IMR-90 (cell line): ENCODE data around the gene ZNF618. TPM values are rescaled to one million over a fixed set of nuclear protein-coding genes. Genes with fewer than 3 reads are reported as not detected.

Experiments
- ATAC-seq: fragments of 200-7000 bp; cut with Tn5 transposase; 2 replicates; pipeline ENCODE4 v1.9.1; 2020; ENCODE audit warnings: low read depth, mild to moderate bottlenecking, moderate library complexity
- BruUV-seq: library from RNA; stranded (reverse); fragments of 400-500 nt; replicated peaks from 2 replicates; lab custom pipeline; 2021; lab: Mats Ljungman, UMichigan
- CTCF ChIA-PET: fragments of 300-600 bp; formaldehyde crosslinking; extraction: SDS; loops from one replicate; lab custom pipeline; 2021; ENCODE audit warnings: antibody characterized with exemption; lab: Yijun Ruan, JAX
- POLR2A ChIA-PET: fragments of 300-600 bp; sonication (Branson Sonifier 250); formaldehyde crosslinking; loops from one replicate; lab custom pipeline; 2022; ENCODE audit warnings: antibody characterized with exemption; ENCODE audit not compliant: unreplicated experiment; lab: Charles Lee
- DNase-seq: peaks from one replicate; pipeline ENCODE4 v3.0.0; 2013
- H2AFZ ChIP-seq: replicated peaks from 2 replicates; pipeline ENCODE3; 2013; ENCODE audit warnings: low read length, mild to moderate bottlenecking; ENCODE audit not compliant: poor library complexity
- H2AK5ac ChIP-seq: 2 replicates; pipeline ENCODE4 v1.6.1; 2013; ENCODE audit warnings: low read depth, low read length, inconsistent platforms
- H2AK9ac ChIP-seq: replicated peaks from 2 replicates; pipeline ENCODE3; 2013; ENCODE audit warnings: mild to moderate bottlenecking, low read depth, low read length, moderate library complexity; ENCODE audit not compliant: poor library complexity
- H2BK120ac ChIP-seq: 2 replicates; pipeline ENCODE4 v1.6.1; 2013; ENCODE audit warnings: low read depth, low read length, inconsistent platforms
- H2BK15ac ChIP-seq: 3 replicates; pipeline ENCODE4 v1.6.1; 2013; ENCODE audit warnings: low read depth, low read length, inconsistent platforms
- H2BK20ac ChIP-seq: 2 replicates; pipeline ENCODE4 v1.6.1; 2013; ENCODE audit warnings: low read depth, mild to moderate bottlenecking, inconsistent platforms, low read length, moderate library complexity
- H2BK5ac ChIP-seq: 2 replicates; pipeline ENCODE4 v1.6.1; 2013; ENCODE audit warnings: mild to moderate bottlenecking, low read depth, low read length, inconsistent platforms; ENCODE audit not compliant: poor library complexity, severe bottlenecking
- H3K14ac ChIP-seq: replicated peaks from 2 replicates; pipeline ENCODE4 v1.6.1; 2013; ENCODE audit warnings: low read depth, low read length, inconsistent platforms
- H3K18ac ChIP-seq: 2 replicates; pipeline ENCODE4 v1.6.1; 2013; ENCODE audit warnings: low read depth, low read length, control low read depth
- H3K23ac ChIP-seq: 2 replicates; pipeline ENCODE4 v1.6.1; 2013; ENCODE audit warnings: low read depth, low read length, inconsistent platforms
- H3K27ac ChIP-seq: 2 replicates; pipeline ENCODE4 v1.5.1; 2013; ENCODE audit warnings: mild to moderate bottlenecking, control low read depth, low read length; ENCODE audit not compliant: insufficient read depth
- H3K27me3 ChIP-seq: 2 replicates; pipeline ENCODE4 v1.6.1; 2013; ENCODE audit warnings: low read length; ENCODE audit not compliant: control insufficient read depth, insufficient read depth
- H3K36me3 ChIP-seq: 2 replicates; pipeline ENCODE4 v1.6.1; 2013; ENCODE audit warnings: low read length, mixed read lengths; ENCODE audit not compliant: control insufficient read depth, insufficient read depth
- H3K4ac ChIP-seq: 2 replicates; pipeline ENCODE4 v1.6.1; 2013; ENCODE audit warnings: low read depth, low read length, inconsistent platforms
- H3K4me1 ChIP-seq: 2 replicates; pipeline ENCODE4 v1.6.1; 2013; ENCODE audit warnings: low read length, mixed read lengths; ENCODE audit not compliant: control insufficient read depth, insufficient read depth
- H3K4me2 ChIP-seq: 2 replicates; pipeline ENCODE4 v1.6.1; 2013; ENCODE audit warnings: low read depth, mild to moderate bottlenecking, control low read depth, low read length, moderate library complexity
- H3K4me3 ChIP-seq: 2 replicates; pipeline ENCODE4 v1.5.1; 2013; ENCODE audit warnings: low read depth, mild to moderate bottlenecking, control low read depth, low read length, moderate library complexity; ENCODE audit not compliant: insufficient read depth
- H3K56ac ChIP-seq: 2 replicates; pipeline ENCODE4 v1.6.1; 2013; ENCODE audit warnings: low read length, inconsistent platforms; ENCODE audit not compliant: insufficient read depth; ENCODE audit errors: extremely low read depth
- H3K79me1 ChIP-seq, 2 experiments: 2 replicates each; pipeline ENCODE4 v1.6.1; 2013; ENCODE audit warnings: low read length in 2 of 2, inconsistent platforms in 1 of 2, low read depth in 1 of 2
- H3K9ac ChIP-seq: 2 replicates; pipeline ENCODE4 v1.6.1; 2013; ENCODE audit warnings: low read depth, low read length, control low read depth
- H3K9me1 ChIP-seq: 2 replicates; pipeline ENCODE4 v1.6.1; 2013; ENCODE audit warnings: low read length, inconsistent platforms; ENCODE audit not compliant: insufficient read depth
- H3K9me3 ChIP-seq: 2 replicates; pipeline ENCODE4 v1.6.1; 2013; ENCODE audit warnings: low read length; ENCODE audit not compliant: control insufficient read depth, insufficient read depth
- H4K20me1 ChIP-seq: 2 replicates; pipeline ENCODE4 v1.6.1; 2013; ENCODE audit warnings: low read length, inconsistent platforms; ENCODE audit not compliant: insufficient read depth
- H4K5ac ChIP-seq: 2 replicates; pipeline ENCODE4 v1.6.1; 2013; ENCODE audit warnings: mild to moderate bottlenecking, low read depth, low read length, control low read depth
- H4K8ac ChIP-seq, 2 experiments: 2 replicates each; pipeline ENCODE4 v1.6.1; 2013; ENCODE audit warnings: low read depth in 2 of 2, low read length in 2 of 2, control low read depth in 1 of 2, inconsistent platforms in 1 of 2
- H4K91ac ChIP-seq: 2 replicates; pipeline ENCODE4 v1.6.1; 2013; ENCODE audit warnings: low read depth, low read length, inconsistent platforms; ENCODE audit not compliant: insufficient read depth
- BHLHE40 ChIP-seq: fragments of 150-350 bp; IDR thresholded peaks from 2 replicates; pipeline ENCODE4 v1.6.1; 2016; ENCODE audit warnings: mild to moderate bottlenecking, low read depth, low read length
- CEBPB ChIP-seq: IDR thresholded peaks from 2 replicates; pipeline ENCODE4 v1.6.1; 2012; ENCODE audit warnings: low read depth, low read length, improper control_type of control experiment
- FOS ChIP-seq: fragments of 150-350 bp; IDR thresholded peaks from 2 replicates; pipeline ENCODE4 v1.6.1; 2016; ENCODE audit warnings: low read depth, low read length
- MAFK ChIP-seq: IDR thresholded peaks from 2 replicates; pipeline ENCODE4 v1.6.1; 2012; ENCODE audit warnings: low read depth, low read length, improper control_type of control experiment
- MXI1 ChIP-seq: IDR thresholded peaks from 2 replicates; pipeline ENCODE4 v1.6.1; 2012; ENCODE audit warnings: low read depth, mild to moderate bottlenecking, low read length, moderate library complexity, borderline replicate concordance
- NFE2L2 ChIP-seq: fragments of 150-350 bp; IDR thresholded peaks from 2 replicates; pipeline ENCODE4 v1.6.1; 2016; ENCODE audit warnings: low read depth, mild to moderate bottlenecking, low read length
- POLR2A ChIP-seq: IDR thresholded peaks from 2 replicates; pipeline ENCODE4 v1.6.1; 2012; ENCODE audit warnings: mild to moderate bottlenecking, low read depth, low read length
- RAD21 ChIP-seq: IDR thresholded peaks from 2 replicates; pipeline ENCODE4 v1.6.1; 2012; ENCODE audit warnings: low read length, improper control_type of control experiment
- SMC3 ChIP-seq: fragments of 150-350 bp; IDR thresholded peaks from 2 replicates; pipeline ENCODE4 v1.6.1; 2016; ENCODE audit warnings: low read depth, mild to moderate bottlenecking, antibody characterized with exemption, low read length, moderate library complexity
- WGBS, 2 experiments: methylation state at CpG; one replicate each; pipeline versions ENCODE4 v1.1.5 to v1.1.7; 2013; ENCODE audit warnings: missing lambda C conversion rate in 2 of 2; ENCODE audit not compliant: insufficient read length in 1 of 2; ENCODE audit errors: extremely low coverage in 2 of 2; 5-methylcytosine and 5-hydroxymethylcytosine counted together
- dilution Hi-C: fragments of 300-500 bp; cut with HindIII; formaldehyde crosslinking; loops from one replicate; pipeline ENCODE4 v1.14.3; 2018; ENCODE audit warnings: low sequenced_read_pairs; ENCODE audit not compliant: unreplicated experiment
- in situ Hi-C: fragments of 300-500 bp; cut with MboI; formaldehyde crosslinking; loops from 3 replicates; pipeline ENCODE4 v1.14.3; 2019; ENCODE audit warnings: low sequenced_read_pairs, inconsistent platforms, mixed read lengths
- intact Hi-C: fragments of 100-400 bp; cut with micrococcal nuclease; formaldehyde crosslinking; loops from 2 replicates; pipeline ENCODE4 v1.10.0; 2022
- polyA plus RNA-seq, 3 experiments: library from polyadenylated mRNA; depleted of rRNA; stranded (reverse); fragments of >200 nt; gene quantifications; 2 replicates each; pipeline ENCODE4 v1.2.3, GENCODE V29; 2012; ENCODE audit warnings: low replicate concordance in 1 of 3
- total RNA-seq: library from RNA; depleted of rRNA; stranded (reverse); fragments of >200 nt; gene quantifications from 2 replicates; pipeline ENCODE4 v1.2.3, GENCODE V29; 2012
- TF ChIP-seq, protein P1 (sequence below): fragments of 150-350 bp; IDR thresholded peaks from 2 replicates; pipeline ENCODE4 v1.6.1; 2016; ENCODE audit warnings: low read depth, mild to moderate bottlenecking, low read length, moderate library complexity, borderline replicate concordance

The ZNF618 gene
- total and polyA plus RNA-seq, 2 of the 4 experiments (the other 2 are of a cell fraction), result 8.2 to 9.4 TPM

- Histone ChIP-seq H3K36me3 (peaks cover 27% of the 10 kb centered on the region; the same call in 1 of the 2 replicates), H2AFZ (no peak overlapping the region), H3K18ac (no peak overlapping the region), H2BK120ac (no peak overlapping the region), H2AK5ac (no peak overlapping the region), H2BK5ac (no peak overlapping the region), H3K56ac (no peak overlapping the region), H3K27me3 (no peaks in the 10 kb centered on the region), H3K4me3 (no peak overlapping the region), H4K5ac (no peak overlapping the region), H3K9ac (no peak overlapping the region), H3K27ac (no peak overlapping the region), H3K4ac (no peak overlapping the region), H3K4me1 (peaks cover 5% of the 10 kb centered on the region; the same call in 1 of the 2 replicates), H3K9me1 (peaks cover 25% of the 10 kb centered on the region), H3K23ac (no peak overlapping the region), H4K8ac (no peak overlapping the region), H4K91ac (no peak overlapping the region), H3K79me1 (peaks cover 28 to 80% of the 10 kb centered on the region in 2 experiments), H2AK9ac (no peak overlapping the region), H2BK15ac (no peak overlapping the region), H3K4me2 (no peak overlapping the region), H3K9me3 (no peaks in the 10 kb centered on the region), H4K20me1 (peaks cover 25% of the 10 kb centered on the region; the same call in 1 of the 2 replicates), H3K14ac (no peak overlapping the region), H2BK20ac (no peak overlapping the region)
- POLR2A ChIA-PET, result no interaction called here
- ATAC-seq (no peak), DNase-seq (no peak)
- dilution Hi-C loops (no loop called here), intact Hi-C loops (no loop called here), in situ Hi-C loops (no loop called here)
- TF ChIP-seq RAD21 (no peak), MXI1 (no peak), MAFK (no peak), CEBPB (no peak), POLR2A (no peak), NFE2L2 (no peak), BHLHE40 (no peak), SMC3 (no peak), FOS (no peak)
- TF ChIP-seq, protein P1, sequence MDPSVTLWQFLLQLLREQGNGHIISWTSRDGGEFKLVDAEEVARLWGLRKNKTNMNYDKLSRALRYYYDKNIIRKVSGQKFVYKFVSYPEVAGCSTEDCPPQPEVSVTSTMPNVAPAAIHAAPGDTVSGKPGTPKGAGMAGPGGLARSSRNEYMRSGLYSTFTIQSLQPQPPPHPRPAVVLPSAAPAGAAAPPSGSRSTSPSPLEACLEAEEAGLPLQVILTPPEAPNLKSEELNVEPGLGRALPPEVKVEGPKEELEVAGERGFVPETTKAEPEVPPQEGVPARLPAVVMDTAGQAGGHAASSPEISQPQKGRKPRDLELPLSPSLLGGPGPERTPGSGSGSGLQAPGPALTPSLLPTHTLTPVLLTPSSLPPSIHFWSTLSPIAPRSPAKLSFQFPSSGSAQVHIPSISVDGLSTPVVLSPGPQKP, result no peak
- BruUV-seq, result no TSS peak
- CTCF ChIA-PET, result no interaction called here
- WGBS, 2 experiments, result 89% methylated on average over 8 of the region's 12 CpGs; no CpG with 5 or more reads in 1 of the 2 experiments
Observed at GRCh38 chr9:113989017-113989713, 113.1 kb downstream of the ZNF618 start.
